Measurements from ENCODE around the gene DYNC1I1.
A peak's percentile ranks its signal among the peaks of the same experiment; 100 is the strongest.

DYNC1I1 gene

DNA sequence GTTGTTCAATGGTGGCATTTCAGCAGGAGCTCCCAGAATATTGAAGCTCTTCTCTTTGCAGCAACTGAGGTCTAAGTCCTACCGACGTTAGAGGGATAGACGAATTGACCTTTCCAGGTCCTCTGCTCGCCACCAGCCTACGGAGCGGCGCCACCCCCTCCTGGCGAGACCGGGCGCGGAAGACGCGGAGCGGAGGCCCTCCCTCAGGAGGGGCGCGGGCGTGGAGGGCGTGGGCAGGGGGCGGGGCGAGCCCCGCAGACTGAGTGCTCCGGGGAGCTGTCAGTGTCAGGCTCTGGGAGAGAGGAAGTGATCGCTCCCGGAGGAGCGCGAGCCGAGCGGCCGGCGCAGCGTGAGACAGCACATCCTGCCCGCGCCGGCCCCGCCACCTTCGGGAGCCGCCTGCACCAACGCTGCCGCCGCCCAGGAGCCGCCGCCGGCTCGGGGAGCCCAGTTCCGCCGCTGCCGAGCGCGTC lies at the start of gene DYNC1I1:
TSS of gene DYNC1I1 (plus strand) at position 257 of the 473 bp plus-strand sequence. CDS start 32,176 bp downstream, outside the sequence.
- peak in 1 of 2 experiments; percentile 5 for DNase-seq (ENCODE audit: low read depth in 2 of 2)

- DNase-seq (ENCODE audit: low read depth in 2 of 2) = no peak
Observed at GRCh38 chr7:95723583-95724180, 48.7 kb upstream of the DYNC1I1 start.

GRCh38 chr7:95725205-95725604 lies 47.1 kb upstream of the DYNC1I1 start:
- DNase-seq (ENCODE audit: low read depth in 2 of 2) = no peak

- DNase-seq (ENCODE audit: low read depth in 2 of 2) = no peak
Observed at GRCh38 chr7:95730493-95731280, 41.7 kb upstream of the DYNC1I1 start.

DNA sequence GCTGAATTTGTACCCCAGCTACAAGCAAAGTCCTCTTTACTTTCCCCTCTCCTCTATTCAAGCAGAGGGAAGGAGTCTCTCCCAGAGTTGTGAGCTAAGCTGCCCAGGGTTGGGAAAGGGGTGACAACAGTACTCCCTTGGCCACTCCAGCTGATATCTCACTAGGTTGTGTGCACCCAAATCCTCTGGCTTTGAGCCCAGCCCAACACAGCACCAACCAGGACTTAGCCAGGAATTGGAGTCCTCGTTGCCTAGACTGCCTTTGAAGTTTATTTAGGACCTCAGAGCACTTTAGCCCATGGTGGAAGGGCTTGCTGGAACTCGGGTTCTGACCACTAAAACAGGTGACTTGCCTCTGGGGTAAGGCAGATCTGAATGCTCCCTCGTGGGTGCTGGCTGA lies 35.7 kb upstream of the DYNC1I1 start:
- no peak for DNase-seq (ENCODE audit: low read depth in 2 of 2)

- DNase-seq (ENCODE audit: low read depth in 2 of 2) = no peak
Observed at GRCh38 chr7:95737828-95738505, 34.4 kb upstream of the DYNC1I1 start.

DNA sequence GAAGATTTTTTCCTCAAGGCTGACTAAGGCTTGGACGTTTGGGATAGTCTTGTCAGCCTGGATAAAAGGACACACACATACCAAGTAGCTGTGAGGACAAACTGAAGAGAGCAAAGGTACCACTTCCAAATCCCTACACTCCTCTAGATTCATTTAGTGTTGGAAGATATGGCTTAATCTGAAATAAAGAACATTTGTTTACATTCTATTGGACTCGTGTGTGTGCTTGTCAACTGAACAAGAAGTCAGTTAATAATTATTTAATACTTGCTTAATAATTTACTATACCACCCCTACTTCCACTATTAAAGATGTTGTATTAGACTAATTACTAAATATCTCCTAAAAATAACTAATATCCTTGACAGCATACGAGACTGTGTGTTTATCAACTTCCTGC lies 23.3 kb upstream of the DYNC1I1 start:
- DNase-seq (ENCODE audit: low read depth in 2 of 2) = no peak

DNA sequence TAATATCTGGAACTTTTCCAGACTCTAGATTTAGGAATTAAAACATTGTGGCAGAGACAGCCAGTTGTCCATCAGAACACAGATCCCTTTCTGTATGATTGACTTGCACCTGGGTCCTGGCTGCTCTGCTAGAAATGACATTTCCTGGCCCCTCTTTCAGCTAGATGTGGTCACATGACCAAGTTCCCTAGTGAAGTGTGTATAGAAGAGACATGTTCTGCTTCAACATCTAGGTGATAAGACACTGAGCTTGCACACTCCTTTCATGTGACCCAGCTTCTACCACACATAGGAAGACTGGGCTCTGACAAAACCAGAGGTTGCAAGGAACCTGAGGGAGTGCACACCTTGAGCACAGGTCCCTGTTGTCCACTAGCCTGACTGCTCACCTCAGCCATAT lies 22.8 kb upstream of the DYNC1I1 start:
- no peak for DNase-seq (ENCODE audit: low read depth in 2 of 2)

GRCh38 chr7:95753440-95753839 lies 18.9 kb upstream of the DYNC1I1 start:
- no peak for DNase-seq (ENCODE audit: low read depth in 2 of 2)

- no peak for DNase-seq (ENCODE audit: low read depth in 2 of 2)
Observed at GRCh38 chr7:95755277-95755934, 16.9 kb upstream of the DYNC1I1 start.

GRCh38 chr7:95758187-95758586 lies 14.2 kb upstream of the DYNC1I1 start:
- DNase-seq (ENCODE audit: low read depth in 2 of 2) = no peak

- no peak for DNase-seq (ENCODE audit: low read depth in 2 of 2)
Observed at GRCh38 chr7:95766086-95766485, 6.3 kb upstream of the DYNC1I1 start.

- DNase-seq (ENCODE audit: low read depth in 2 of 2) = no peak
Observed at GRCh38 chr7:95766657-95767056, 5.7 kb upstream of the DYNC1I1 start.

- no peak for DNase-seq (ENCODE audit: low read depth in 2 of 2)
Observed at GRCh38 chr7:95772771-95773581, 622 bp downstream of the DYNC1I1 start.

DNA sequence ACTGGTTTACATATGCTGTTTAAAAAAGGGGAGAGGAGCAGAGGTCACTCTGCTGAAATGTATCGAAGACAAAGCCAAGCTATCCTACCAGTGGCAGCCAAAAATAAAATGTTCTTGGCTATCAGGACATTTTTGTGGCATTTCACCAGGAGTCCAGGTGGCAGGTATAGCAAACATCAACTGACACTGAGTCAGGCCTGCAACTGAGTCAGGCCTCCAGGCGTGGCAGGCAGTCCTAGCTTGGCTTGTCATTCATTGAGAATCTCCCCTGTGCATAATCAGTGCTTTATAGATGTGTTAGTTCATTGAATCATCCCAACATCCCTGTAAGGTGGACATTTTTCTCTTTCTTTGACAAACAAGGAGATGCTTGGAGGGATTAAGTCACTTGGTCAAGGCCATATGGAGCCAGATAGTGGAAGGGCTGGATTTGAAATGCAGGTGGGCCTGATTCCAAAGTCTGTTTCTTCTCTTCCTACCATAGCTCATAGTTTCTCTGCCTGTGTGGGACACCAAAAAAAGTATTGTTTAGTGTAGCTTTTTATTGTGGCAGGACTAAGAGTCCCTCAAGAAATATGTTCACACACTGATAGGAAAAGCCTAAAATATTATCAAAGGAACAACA lies 4.3 kb downstream of the DYNC1I1 start:
- no peak for DNase-seq (ENCODE audit: low read depth in 2 of 2)

DNA sequence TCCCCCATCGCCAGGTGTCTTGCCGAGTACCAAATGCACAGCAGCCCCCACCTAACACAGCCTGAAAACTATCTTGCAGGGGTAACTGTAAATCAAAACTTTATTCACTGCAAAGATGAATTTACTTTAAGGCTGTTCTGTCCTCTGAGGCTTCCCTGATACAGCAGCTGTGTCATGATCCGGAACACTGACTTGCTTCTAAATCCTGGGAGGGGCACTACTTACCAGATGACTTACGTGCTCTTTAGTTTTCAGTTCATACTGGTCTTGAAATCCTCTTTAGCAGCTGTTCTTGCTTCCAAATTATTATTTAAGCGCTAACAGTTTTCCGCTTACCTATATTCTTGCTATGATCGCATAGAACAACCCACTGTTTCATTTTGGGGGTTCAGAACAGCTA lies 4.9 kb downstream of the DYNC1I1 start:
- no peak for DNase-seq (ENCODE audit: low read depth in 2 of 2)

DNA sequence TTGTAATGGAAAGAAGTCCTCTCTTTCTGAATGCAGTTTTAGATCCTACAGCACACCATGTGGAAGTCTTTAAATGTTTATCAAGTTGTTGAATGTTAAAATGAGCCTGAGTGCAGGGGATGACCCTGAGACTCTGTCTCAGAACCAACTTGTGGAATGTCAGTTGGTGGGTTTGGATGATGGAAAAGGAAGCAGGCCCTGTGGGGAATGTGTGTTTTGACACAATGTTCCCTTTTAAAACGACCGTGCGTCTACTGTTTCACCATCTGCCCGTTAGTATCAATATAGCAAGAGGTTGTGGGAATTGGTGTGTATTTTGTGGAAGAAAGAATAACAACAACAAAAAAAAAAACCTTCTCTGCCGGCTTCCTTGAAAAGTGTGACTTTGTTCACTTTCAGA lies 8.3 kb downstream of the DYNC1I1 start:
- DNase-seq (ENCODE audit: low read depth in 2 of 2) = no peak

DNA sequence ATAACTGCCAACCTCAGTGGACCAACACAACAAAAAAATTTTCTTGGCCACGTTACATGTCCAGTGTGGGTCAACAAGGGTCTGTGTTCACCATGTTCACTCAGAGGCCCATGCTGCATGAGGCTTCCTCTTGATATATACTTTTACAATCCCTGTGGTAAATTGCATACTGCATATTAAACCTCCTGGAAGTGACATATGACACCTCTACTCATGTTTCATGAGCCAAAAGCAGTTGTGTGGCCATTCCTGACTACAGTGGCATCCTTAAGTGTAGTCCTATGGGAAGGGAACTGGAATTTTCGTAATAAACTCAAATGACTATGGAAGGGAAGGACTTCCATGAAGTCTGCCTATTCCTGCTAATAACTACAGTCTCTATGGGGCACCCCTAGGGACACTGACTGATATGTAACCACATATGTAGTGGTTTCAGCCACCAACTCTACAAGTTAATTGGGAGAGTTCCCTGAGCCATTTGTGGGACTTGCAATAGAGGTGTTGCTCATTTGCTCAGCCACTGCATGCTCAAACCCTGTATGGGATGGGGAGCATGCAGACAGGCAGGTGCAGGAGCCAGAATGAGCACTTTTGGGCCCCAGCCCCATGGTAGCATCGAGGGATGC lies 9.7 kb downstream of the DYNC1I1 start:
- DNase-seq (ENCODE audit: low read depth in 2 of 2) = no peak

DNA sequence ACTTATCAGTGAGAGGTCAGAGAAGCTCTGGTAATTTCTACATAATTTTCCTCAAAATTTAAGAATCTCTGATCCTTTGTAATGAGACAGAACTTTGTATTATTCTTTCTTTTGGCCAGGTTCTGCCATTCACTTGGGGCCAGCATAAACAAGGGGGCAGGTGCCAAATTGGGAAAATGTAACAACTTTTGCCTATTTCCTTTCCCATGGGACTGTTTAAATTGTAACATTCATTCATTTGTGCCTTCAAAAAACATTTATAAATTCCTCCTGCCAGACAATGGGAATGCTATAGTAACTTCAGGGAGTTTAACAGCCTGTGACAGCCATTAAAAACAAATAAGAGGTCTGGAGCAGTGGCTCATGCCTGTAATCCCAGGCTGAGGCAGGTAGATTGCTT lies 12.4 kb downstream of the DYNC1I1 start:
- no peak for DNase-seq (ENCODE audit: low read depth in 2 of 2)

GRCh38 chr7:95788258-95788657 lies 15.9 kb downstream of the DYNC1I1 start:
- no peak for DNase-seq (ENCODE audit: low read depth in 2 of 2)

All from fibroblast of skin of left biceps (primary cell).